Duodenal mucosa (tissue), 2 donors: ENCODE measurements around the gene TMUB1.

Experiments
- H3K27ac ChIP-seq: one replicate; pipeline ENCODE4 v1.7.0; 2013; ENCODE audit warnings: low read depth, low read length
- H3K27me3 ChIP-seq, 2 donors: one replicate each; pipeline ENCODE4 v1.7.0; 2013; ENCODE audit warnings: low read length in 2 of 2, control low read depth in 1 of 2; ENCODE audit not compliant: insufficient read depth in 2 of 2, control insufficient read depth in 1 of 2
- H3K36me3 ChIP-seq, 2 donors: one replicate each; pipeline ENCODE4 v1.7.0; 2013; ENCODE audit warnings: low read length in 2 of 2, control low read depth in 1 of 2; ENCODE audit not compliant: insufficient read depth in 2 of 2, control insufficient read depth in 1 of 2
- H3K4me1 ChIP-seq, 2 donors: one replicate each; pipeline ENCODE4 v1.7.0; 2013; ENCODE audit warnings: low read length in 2 of 2, control low read depth in 1 of 2; ENCODE audit not compliant: insufficient read depth in 2 of 2, control insufficient read depth in 1 of 2
- H3K4me3 ChIP-seq, 2 donors: one replicate each; pipeline ENCODE4 v1.7.0; 2013; ENCODE audit warnings: low read length in 2 of 2, low read depth in 1 of 2
- H3K9ac ChIP-seq, 2 donors: one replicate each; pipeline ENCODE4 v1.7.0; 2013; ENCODE audit warnings: low read length in 2 of 2, low read depth in 1 of 2
- H3K9me3 ChIP-seq, 2 donors: one replicate each; pipeline ENCODE4 v1.7.0; 2013; ENCODE audit warnings: low read length in 2 of 2, control low read depth in 1 of 2; ENCODE audit not compliant: control insufficient read depth in 1 of 2

TMUB1 gene

GRCh38 chr7:151121380-151122170, 38.3 kb upstream of the TMUB1 start:
- Histone ChIP-seq H3K9me3 (no peaks in the 10 kb centered on the region), H3K4me3 (no peak overlapping the region), H3K36me3 (peaks cover 13 to 64% of the 10 kb centered on the region in 2 donors), H3K27me3 (no peaks in the 10 kb centered on the region), H3K27ac (no peak overlapping the region), H3K9ac (no peak overlapping the region), H3K4me1 (peaks cover 6 to 10% of the 10 kb centered on the region in 2 donors)

GRCh38 chr7:151120896-151121295, 37.6 kb upstream of the TMUB1 start:
- no peak overlapping the region for H3K4me3 ChIP-seq
- H3K4me1 ChIP-seq = peaks cover 9 to 12% of the 10 kb centered on the region in 2 donors
- peaks cover 13 to 64% of the 10 kb centered on the region in 2 donors for H3K36me3 ChIP-seq
- no peaks in the 10 kb centered on the region for H3K27me3 ChIP-seq
- H3K9me3 ChIP-seq = no peaks in the 10 kb centered on the region
- no peak overlapping the region for H3K27ac ChIP-seq
- H3K9ac ChIP-seq = no peak overlapping the region

GRCh38 chr7:151119902-151120301, 36.6 kb upstream of the TMUB1 start:
- H3K27me3 ChIP-seq = no peaks in the 10 kb centered on the region
- H3K27ac ChIP-seq = no peak overlapping the region
- H3K9ac ChIP-seq = no peak overlapping the region
- H3K36me3 ChIP-seq = peaks cover 13 to 61% of the 10 kb centered on the region in 2 donors
- peaks cover 1 to 13% of the 10 kb centered on the region in 2 donors for H3K4me1 ChIP-seq
- no peak overlapping the region for H3K4me3 ChIP-seq
- H3K9me3 ChIP-seq = no peaks in the 10 kb centered on the region

- Histone ChIP-seq H3K27ac (no peak overlapping the region), H3K27me3 (no peaks in the 10 kb centered on the region), H3K4me3 (no peak overlapping the region), H3K9ac (no peak overlapping the region), H3K36me3 (peaks cover 13 to 53% of the 10 kb centered on the region in 2 donors), H3K9me3 (no peaks in the 10 kb centered on the region), H3K4me1 (peaks cover 0 to 12% of the 10 kb centered on the region in 2 donors)
Observed at GRCh38 chr7:151119055-151119415, 35.7 kb upstream of the TMUB1 start.

GRCh38 chr7:151118108-151119054, 35.1 kb upstream of the TMUB1 start:
- no peak overlapping the region for H3K4me3 ChIP-seq
- peaks cover 13 to 47% of the 10 kb centered on the region in 2 donors for H3K36me3 ChIP-seq
- no peaks in the 10 kb centered on the region for H3K9me3 ChIP-seq
- H3K4me1 ChIP-seq = peaks cover 0 to 13% of the 10 kb centered on the region in 2 donors
- no peak overlapping the region for H3K9ac ChIP-seq
- no peaks in the 10 kb centered on the region for H3K27me3 ChIP-seq
- no peak overlapping the region for H3K27ac ChIP-seq

GRCh38 chr7:151117565-151117964, 34.3 kb upstream of the TMUB1 start:
- Histone ChIP-seq H3K9ac (no peak overlapping the region), H3K4me3 (no peak overlapping the region), H3K27ac (no peak overlapping the region), H3K36me3 (peaks cover 13 to 48% of the 10 kb centered on the region in 2 donors), H3K4me1 (peaks cover 0 to 13% of the 10 kb centered on the region in 2 donors), H3K9me3 (no peaks in the 10 kb centered on the region), H3K27me3 (no peaks in the 10 kb centered on the region)

GRCh38 chr7:151116603-151117440, 33.5 kb upstream of the TMUB1 start:
- Histone ChIP-seq H3K9me3 (no peaks in the 10 kb centered on the region), H3K36me3 (peaks cover 13 to 47% of the 10 kb centered on the region in 2 donors), H3K9ac (no peak overlapping the region), H3K27ac (no peak overlapping the region), H3K4me3 (no peak overlapping the region), H3K4me1 (peaks cover 0 to 13% of the 10 kb centered on the region in 2 donors), H3K27me3 (no peaks in the 10 kb centered on the region)

- H3K4me1 ChIP-seq = peaks cover 3 to 17% of the 10 kb centered on the region in 2 donors
- H3K9ac ChIP-seq = no peak overlapping the region
- peaks cover 13 to 38% of the 10 kb centered on the region in 2 donors for H3K36me3 ChIP-seq
- H3K27me3 ChIP-seq = no peaks in the 10 kb centered on the region
- no peaks in the 10 kb centered on the region for H3K9me3 ChIP-seq
- H3K4me3 ChIP-seq = no peak overlapping the region
- no peak overlapping the region for H3K27ac ChIP-seq
Observed at GRCh38 chr7:151115836-151116418, 32.6 kb upstream of the TMUB1 start.

- Histone ChIP-seq H3K9me3 (no peaks in the 10 kb centered on the region), H3K27me3 (no peaks in the 10 kb centered on the region), H3K27ac (no peak overlapping the region), H3K36me3 (peaks cover 11 to 32% of the 10 kb centered on the region in 2 donors), H3K4me1 (peaks cover 10 to 21% of the 10 kb centered on the region in 2 donors), H3K4me3 (no peak overlapping the region), H3K9ac (no peak overlapping the region)
Observed at GRCh38 chr7:151115121-151115835, 32.0 kb upstream of the TMUB1 start.
